Activated gamma-delta T cell (primary cell): ENCODE results near the gene FOXN3.
"Not testable (repeated sequence)": the region's sequence is repeated elsewhere in the genome, so short reads cannot be mapped to it uniquely, and the experiment has no call there.

Source experiments
- DNase-seq: peaks from one replicate; lab custom pipeline; 2025; lab: John Stamatoyannopoulos, UW

Gene FOXN3

GRCh38 chr14:89228921-89229639 is 188.0 kb downstream of the FOXN3 start:
- no peak for DNase-seq

GRCh38 chr14:89227496-89227836 is 189.6 kb downstream of the FOXN3 start:
- DNase-seq, result no peak

- no peak for DNase-seq
Measured at GRCh38 chr14:89226801-89227495, 190.1 kb downstream of the FOXN3 start.

- no peak for DNase-seq
Measured at GRCh38 chr14:89225607-89226006, 191.4 kb downstream of the FOXN3 start.

- no peak for DNase-seq
Measured at GRCh38 chr14:89221109-89221810, 195.8 kb downstream of the FOXN3 start.

GRCh38 chr14:89219051-89219450 is 198.0 kb downstream of the FOXN3 start:
- DNase-seq, result no peak

GRCh38 chr14:89217891-89218290 is 199.1 kb downstream of the FOXN3 start:
- no peak for DNase-seq

GRCh38 chr14:89215531-89215930 is 201.5 kb downstream of the FOXN3 start:
- no peak for DNase-seq

- no peak for DNase-seq
Measured at GRCh38 chr14:89215114-89215513, 201.9 kb downstream of the FOXN3 start.

GRCh38 chr14:89214221-89214965 is 202.6 kb downstream of the FOXN3 start:
- no peak for DNase-seq

GRCh38 chr14:89212386-89213235 is 204.4 kb downstream of the FOXN3 start:
- DNase-seq, result no peak

GRCh38 chr14:89209558-89209957 is 207.5 kb downstream of the FOXN3 start:
- no peak for DNase-seq

- DNase-seq, result no peak
Measured at GRCh38 chr14:89207925-89208328, 209.1 kb downstream of the FOXN3 start.

GRCh38 chr14:89206389-89207031 is 210.5 kb downstream of the FOXN3 start:
- no peak for DNase-seq

GRCh38 chr14:89205137-89205740 is 211.8 kb downstream of the FOXN3 start:
- no peak for DNase-seq

GRCh38 chr14:89202413-89203190 is 214.4 kb downstream of the FOXN3 start:
- no peak for DNase-seq

- no peak for DNase-seq
Measured at GRCh38 chr14:89201645-89202044, 215.4 kb downstream of the FOXN3 start.

GRCh38 chr14:89199357-89199756 is 217.7 kb downstream of the FOXN3 start:
- not testable (repeated sequence) for DNase-seq

- DNase-seq, result no peak
Measured at GRCh38 chr14:89198544-89199329, 218.3 kb downstream of the FOXN3 start.
